ENCODE results near the gene TADA2B.

GRCh38 chr4:7041801-7042502 is 1.2 kb upstream of the TADA2B start:
- no peak for TF ChIP-seq POLR2AphosphoS5 (IDR thresholded peaks at IDR 0.05; ENCODE audit: low read length)
- no peak for TF ChIP-seq MTA2 (IDR thresholded peaks at IDR 0.05; ENCODE audit: low read depth)
- no peak for TF ChIP-seq GATAD2B (conservative IDR thresholded peaks at IDR 0.05; ENCODE audit: low read depth)
- TF ChIP-seq POLR2A (IDR thresholded peaks at IDR 0.05; ENCODE audit: low read depth, low read length), result no peak
- no peak for TF ChIP-seq CTCF (IDR thresholded peaks at IDR 0.05 in 2 of 3, conservative IDR thresholded peaks at IDR 0.05 in 1 of 3; ENCODE audit: control insufficient read depth in 2 of 3, extremely low read depth in 1 of 3, insufficient read depth in 1 of 3, low read depth in 3 of 3, low read length in 3 of 3)
- TF ChIP-seq CHD2 (IDR thresholded peaks at IDR 0.05; ENCODE audit: borderline replicate concordance, low read depth, low read length), result no peak
- TF ChIP-seq PRDM15 (CRISPR knock-in tag; IDR thresholded peaks at IDR 0.05), result no peak
- TF ChIP-seq SIX5 (IDR thresholded peaks at IDR 0.05; ENCODE audit: low read depth, low read length, severe bottlenecking), result no peak
- TF ChIP-seq BHLHE40 (IDR thresholded peaks at IDR 0.05; ENCODE audit: borderline replicate concordance in 1 of 2, low read depth in 2 of 2, low read length in 1 of 2), result no peak
- TF ChIP-seq SREBF1 (IDR thresholded peaks at IDR 0.05; ENCODE audit: low read length), result no peak
- no peak for TF ChIP-seq RCOR1 (conservative IDR thresholded peaks at IDR 0.05; ENCODE audit: low read depth, low read length)

All from GM12878 (cell line).